Measurements from ENCODE around the gene SLC37A4.
"Not testable (repeated sequence)": the region's sequence is repeated elsewhere in the genome, so short reads cannot be mapped to it uniquely, and the experiment has no call there.

The SLC37A4 gene

GRCh38 chr11:119041821-119042514 lies 11.3 kb upstream of the SLC37A4 start:
- DNase-seq: no peak

DNA sequence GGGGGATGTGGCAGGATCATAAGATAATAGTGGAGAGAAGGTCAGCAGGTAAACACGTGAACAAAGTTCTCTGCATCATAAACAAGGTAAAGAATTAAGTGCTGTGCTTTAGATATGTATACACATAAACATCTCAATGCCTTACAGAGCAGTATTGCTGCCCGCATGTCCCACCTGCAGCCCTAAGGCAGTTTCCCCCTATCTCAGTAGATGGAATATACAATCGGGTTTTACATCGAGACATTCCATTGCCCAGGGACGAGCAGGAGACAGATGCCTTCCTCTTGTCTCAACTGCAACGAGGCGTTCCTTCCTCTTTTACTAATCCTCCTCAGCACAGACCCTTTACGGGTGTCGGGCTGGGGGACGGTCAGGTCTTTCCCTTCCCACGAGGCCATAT lies 8.8 kb upstream of the SLC37A4 start:
- not testable (repeated sequence) for DNase-seq

GRCh38 chr11:119038884-119039283 lies 8.2 kb upstream of the SLC37A4 start:
- no peak for DNase-seq

GRCh38 chr11:119034813-119035212 lies 4.1 kb upstream of the SLC37A4 start:
- DNase-seq: no peak

DNA sequence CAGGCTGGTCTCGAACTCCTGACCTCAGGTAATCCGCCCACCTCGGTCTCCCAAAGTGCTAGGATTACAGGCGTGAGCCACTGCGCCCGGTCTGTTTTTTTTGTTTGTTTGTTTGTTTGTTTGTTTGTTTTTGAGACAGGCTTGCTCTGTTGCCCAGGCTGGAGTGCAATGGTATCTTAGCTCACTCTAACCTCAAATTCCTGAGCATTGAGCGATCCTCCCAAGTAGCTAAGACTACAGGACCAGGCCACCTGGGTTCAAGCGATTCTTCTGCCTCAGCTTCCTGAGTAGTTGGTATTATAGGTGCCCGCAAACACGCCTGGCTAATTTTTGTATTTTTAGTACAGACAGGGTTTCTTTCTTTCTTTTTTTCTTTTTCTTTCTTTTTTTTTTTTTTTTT lies 2.7 kb upstream of the SLC37A4 start:
- DNase-seq: not testable (repeated sequence)

DNA sequence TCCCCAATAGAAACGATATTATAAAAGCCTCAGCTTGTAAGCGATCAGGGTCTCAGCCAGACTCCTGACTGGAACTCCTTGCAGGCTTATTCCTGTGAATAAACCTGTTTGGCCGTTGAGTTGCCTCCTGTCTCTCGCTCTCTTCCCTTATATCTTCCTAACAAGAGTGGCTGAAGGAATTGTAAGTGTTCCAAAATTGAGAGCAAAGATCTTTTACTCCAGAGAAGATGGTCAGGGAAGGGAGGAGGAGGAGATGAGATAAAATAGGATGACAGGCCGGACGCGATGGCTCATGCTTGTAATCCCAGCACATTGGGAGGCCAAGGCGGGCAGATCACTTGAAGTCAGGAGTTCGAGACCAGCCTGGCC lies 1.2 kb upstream of the SLC37A4 start:
- DNase-seq: no peak

DNA sequence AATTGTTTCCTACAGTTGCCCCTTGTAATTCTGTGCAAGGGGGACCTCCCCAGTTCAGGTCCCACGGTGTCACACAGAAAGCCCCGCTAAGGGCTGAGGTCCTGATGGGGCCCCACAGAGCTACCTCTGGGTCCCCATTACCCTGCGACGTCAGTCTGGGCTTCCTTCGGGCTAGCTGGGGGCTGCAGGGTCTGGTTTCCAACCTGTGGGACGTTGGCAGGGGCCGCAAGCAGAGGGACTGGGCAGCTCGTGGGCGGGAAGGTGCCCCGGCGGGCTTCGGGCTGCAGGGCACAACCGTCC lies 698 bp downstream of the SLC37A4 start:
- no peak for DNase-seq

- peak; percentile 1 to 20 for DNase-seq
These were observed 1.2 kb downstream of the SLC37A4 start for GRCh38 chr11:119029340-119030028.

DNA sequence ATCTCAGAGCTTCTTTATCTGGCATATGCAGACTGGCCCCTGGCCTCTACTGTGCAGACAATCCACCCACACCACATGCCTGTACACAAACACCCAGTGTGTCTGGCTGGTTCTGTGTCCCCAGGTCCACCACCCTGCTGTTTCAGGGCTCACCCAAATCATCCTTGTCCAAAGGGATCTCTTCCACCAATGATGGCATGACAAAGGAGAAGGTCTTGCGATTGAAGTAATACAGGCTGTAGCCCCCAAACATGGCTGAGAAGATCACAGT lies 1.7 kb downstream of the SLC37A4 start:
- DNase-seq: no peak

GRCh38 chr11:119028346-119029068 lies 2.2 kb downstream of the SLC37A4 start:
- no peak for DNase-seq

GRCh38 chr11:119027561-119028345 lies 2.9 kb downstream of the SLC37A4 start:
- DNase-seq: no peak

- DNase-seq: no peak
These were observed 3.7 kb downstream of the SLC37A4 start for GRCh38 chr11:119026970-119027369.

DNA sequence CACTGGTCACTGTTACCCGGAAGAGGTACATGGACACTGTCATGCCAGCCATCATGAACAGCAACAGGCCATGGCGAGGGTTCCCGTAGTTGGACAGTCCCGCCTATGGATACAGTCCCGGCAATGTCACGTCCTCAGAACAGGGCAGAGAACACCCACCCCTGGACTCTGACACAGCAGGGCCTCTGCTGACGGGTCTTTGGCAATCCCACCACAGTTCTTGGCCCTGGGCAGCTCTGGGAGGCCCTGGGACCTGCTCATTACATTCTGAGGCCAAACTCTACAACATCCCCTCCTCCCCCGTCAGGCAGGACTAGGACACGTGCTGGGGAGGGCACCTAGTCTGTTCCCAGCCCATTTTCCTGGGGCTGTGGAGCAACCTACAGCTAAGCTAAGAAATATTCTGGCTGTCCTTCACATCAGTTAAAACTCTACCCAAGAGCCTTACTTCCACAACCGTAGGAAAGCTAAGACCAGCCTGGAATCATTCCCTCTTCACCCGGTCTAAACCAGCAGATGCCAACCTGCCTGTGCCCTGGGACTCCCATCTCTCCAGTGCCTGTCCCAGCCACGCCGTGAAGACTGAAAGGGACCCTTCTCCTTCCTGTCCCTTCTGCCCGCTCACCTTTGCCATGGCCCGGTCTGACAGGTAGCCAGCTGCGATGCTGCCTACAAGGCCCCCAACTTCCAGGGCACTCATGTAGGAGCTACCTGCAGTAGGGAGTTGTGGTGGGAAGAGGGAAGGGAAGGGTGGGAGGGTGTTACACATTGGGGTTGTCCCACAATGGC lies 4.5 kb downstream of the SLC37A4 start:
- DNase-seq: no peak

DNA sequence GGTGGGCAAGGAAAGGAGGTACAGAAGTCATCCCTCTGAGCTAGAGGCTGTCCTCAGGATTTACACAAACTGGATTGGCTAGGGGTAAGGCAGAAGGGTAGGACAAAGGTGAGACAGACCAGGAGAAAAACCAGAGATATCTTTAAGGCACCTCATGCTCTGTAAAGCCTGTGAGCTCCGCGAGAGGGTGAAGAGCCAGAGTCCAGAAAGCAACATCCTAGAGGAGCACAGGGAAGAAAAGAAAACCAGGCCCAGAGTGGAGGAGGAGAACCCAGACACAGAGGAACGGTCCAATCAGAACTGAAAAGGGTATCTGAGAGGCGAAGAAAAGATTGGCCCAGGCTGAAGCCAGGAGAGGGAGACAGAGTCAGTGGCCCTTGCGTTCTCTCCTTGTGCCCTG lies 5.1 kb downstream of the SLC37A4 start:
- no peak for DNase-seq

DNA sequence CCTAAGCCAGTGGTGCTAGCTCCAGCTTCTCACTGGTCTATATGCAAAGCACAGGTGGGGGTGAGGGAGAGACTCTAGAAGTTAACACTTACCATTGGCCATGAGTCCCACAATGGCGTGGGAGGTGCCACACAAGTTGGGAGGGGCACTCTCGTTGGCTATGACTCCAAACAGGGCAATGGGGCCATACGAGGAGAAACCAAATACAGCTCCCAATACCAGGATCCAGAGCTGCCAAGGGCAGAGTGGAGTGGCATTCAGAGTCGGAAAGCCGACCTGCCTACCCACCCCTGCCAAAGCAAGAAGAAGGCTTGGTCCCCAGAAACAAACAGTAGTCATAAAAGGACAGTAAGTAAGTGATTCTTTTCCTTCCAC lies 5.6 kb downstream of the SLC37A4 start:
- DNase-seq: no peak

DNA sequence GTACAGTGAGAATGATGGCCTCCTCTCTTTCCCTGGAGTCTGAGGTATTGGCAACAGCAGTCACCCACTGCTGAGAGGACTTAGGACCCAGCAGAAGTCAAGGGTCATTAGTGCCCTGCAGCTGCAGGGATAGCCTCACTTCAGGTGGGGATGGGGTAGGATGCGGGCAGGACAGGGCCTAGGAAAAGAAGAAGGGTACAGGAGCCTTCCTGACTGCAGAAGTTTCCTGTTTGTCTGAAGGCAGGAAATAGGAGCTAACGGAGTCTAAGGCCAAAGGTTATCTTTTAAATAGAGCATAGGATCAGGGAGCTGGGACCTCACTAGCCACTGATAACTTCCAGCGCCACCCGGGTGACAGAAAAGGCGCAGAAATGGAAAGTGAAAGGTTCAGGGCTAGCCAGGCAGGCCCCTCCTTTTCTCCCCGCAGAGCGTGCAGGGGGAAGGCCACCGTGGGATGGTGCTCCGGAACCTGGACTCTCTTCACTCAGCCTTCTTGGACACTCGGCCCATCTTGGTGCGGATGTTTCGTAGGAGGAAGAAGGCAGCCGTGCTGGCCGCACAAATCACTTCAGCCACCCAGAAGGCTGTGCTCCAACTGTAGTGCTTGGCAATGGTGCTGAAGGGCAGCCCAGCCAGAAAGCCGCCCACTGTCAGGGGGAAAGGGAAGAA lies 6.1 kb downstream of the SLC37A4 start:
- no peak for DNase-seq

DNA sequence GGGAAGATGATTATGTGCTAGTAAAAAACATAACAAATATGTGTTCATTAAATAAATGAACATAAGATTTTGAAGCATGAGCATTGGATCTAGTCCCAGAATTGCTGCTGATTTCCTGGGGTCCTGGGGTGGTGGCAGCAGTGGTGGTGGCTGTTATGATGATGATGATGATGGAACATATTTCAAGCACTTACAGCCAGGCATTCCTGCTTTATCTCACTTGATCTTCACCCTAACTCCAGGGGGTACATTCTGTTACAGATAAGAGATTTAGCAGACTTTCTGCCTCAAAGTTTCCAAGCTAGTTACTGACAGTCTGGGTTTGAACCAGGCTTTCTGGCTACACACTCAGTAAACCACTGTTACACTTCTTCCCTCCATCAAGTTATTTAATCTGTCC lies 6.9 kb downstream of the SLC37A4 start:
- DNase-seq: no peak

GRCh38 chr11:119021631-119022030 lies 9.0 kb downstream of the SLC37A4 start:
- no peak for DNase-seq

DNA sequence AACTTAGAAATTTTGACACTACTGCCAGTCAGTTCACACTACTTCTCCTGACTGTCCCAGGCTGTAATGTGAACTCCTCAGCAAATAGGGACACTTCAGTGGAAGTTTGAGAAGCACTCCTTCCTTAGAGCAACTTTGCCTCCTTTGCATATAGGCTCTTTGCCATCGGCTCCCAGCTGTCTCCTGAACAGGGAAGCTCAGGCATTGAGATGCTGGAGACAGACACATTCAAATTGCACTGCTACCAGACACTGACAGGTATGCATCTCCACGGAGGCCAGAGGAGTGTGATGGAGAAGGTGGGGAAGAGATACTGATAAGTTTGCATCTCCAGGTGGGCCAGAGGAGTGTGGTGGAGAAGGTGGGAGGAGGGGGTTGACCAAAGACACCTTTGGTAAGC lies 10.7 kb downstream of the SLC37A4 start:
- no peak for DNase-seq

- DNase-seq: peak; percentile 96 to 98
These were observed 12.4 kb downstream of the SLC37A4 start, which contains the start of the genes RPS25 and TRAPPC4 for GRCh38 chr11:119018074-119018938. Gene RPS25 (minus strand): TSS chr11:119018343. CDS start chr11:119018284, 59 bp downstream. Gene TRAPPC4 (plus strand): TSS chr11:119018766. CDS start chr11:119018796, 30 bp downstream.

- not testable (repeated sequence) for DNase-seq
These were observed 13.3 kb downstream of the SLC37A4 start for GRCh38 chr11:119017377-119017776.

All from NCI-H2081 (cell line).